ENCODE measurements around the gene SLC17A1. TPM values are rescaled to one million over a fixed set of nuclear protein-coding genes. Genes with fewer than 3 reads are reported as not detected.

Gene SLC17A1
- total RNA-seq, 2 experiments from 2014 or later: not detected

- ChIA-PET POLR2A (no interaction called here), CTCF (no interaction called here)
- no peak for TF ChIP-seq CTCF (IDR thresholded peaks at IDR 0.05)
- DNase-seq (no peak), ATAC-seq (ENCODE audit: poor library complexity) (no peak)
- Histone ChIP-seq H3K9me3 (ENCODE audit: control insufficient read depth in 1 of 2, insufficient read depth in 1 of 2, low read length in 2 of 2) (peaks cover 0 to 16% of the 10 kb centered on the region in 2 experiments), H3K4me1 (ENCODE audit: insufficient read depth, low read length) (no peaks in the 10 kb centered on the region), H3K36me3 (ENCODE audit: insufficient read depth, low read length) (no peaks in the 10 kb centered on the region), H3K4me3 (ENCODE audit: low read length) (no peak overlapping the region), H3K27ac (ENCODE audit: low read depth in 1 of 2, low read length in 2 of 2) (no peak overlapping the region), H3K27me3 (ENCODE audit: control insufficient read depth in 1 of 2, insufficient read depth in 2 of 2, low read length in 2 of 2) (no peaks in the 10 kb centered on the region)
- H3K36me3 Mint-ChIP-seq (ENCODE audit: low read depth): no peaks in the 10 kb centered on the region
- H3K27me3 Mint-ChIP-seq: peaks cover 22% of the 10 kb centered on the region
- no peaks in the 10 kb centered on the region for H3K4me1 Mint-ChIP-seq (ENCODE audit: low read depth)
- no peak overlapping the region for H3K27ac Mint-ChIP-seq
- intact Hi-C loops (cut with DNase I, micrococcal nuclease): no loop called here
- peaks cover 6% of the 10 kb centered on the region for H3K9me3 Mint-ChIP-seq
- no peak overlapping the region for H3K4me3 Mint-ChIP-seq
Measured at GRCh38 chr6:25821341-25821740, 10.5 kb downstream of the SLC17A1 start.

GRCh38 chr6:25816252-25816651 lies 15.6 kb downstream of the SLC17A1 start:
- H3K4me3 Mint-ChIP-seq: no peak overlapping the region
- Histone ChIP-seq H3K36me3 (ENCODE audit: insufficient read depth, low read length) (no peaks in the 10 kb centered on the region), H3K9me3 (ENCODE audit: control insufficient read depth in 1 of 2, insufficient read depth in 1 of 2, low read length in 2 of 2) (peaks cover 0 to 5% of the 10 kb centered on the region in 2 experiments), H3K4me1 (ENCODE audit: insufficient read depth, low read length) (no peaks in the 10 kb centered on the region), H3K27ac (ENCODE audit: low read depth in 1 of 2, low read length in 2 of 2) (no peak overlapping the region), H3K4me3 (ENCODE audit: low read length) (no peak overlapping the region), H3K27me3 (ENCODE audit: control insufficient read depth in 1 of 2, insufficient read depth in 2 of 2, low read length in 2 of 2) (peaks cover 0 to 4% of the 10 kb centered on the region in 2 experiments)
- no peaks in the 10 kb centered on the region for H3K9me3 Mint-ChIP-seq
- intact Hi-C loops (cut with DNase I, micrococcal nuclease): no loop called here
- H3K4me1 Mint-ChIP-seq (ENCODE audit: low read depth): no peaks in the 10 kb centered on the region
- no peak for TF ChIP-seq CTCF (IDR thresholded peaks at IDR 0.05)
- POLR2A ChIA-PET: no interaction called here
- CTCF ChIA-PET: interaction anchor here (1.0 kb wide), 1 partner anchor 9 kb away, joined by 3 read pairs; no protein-coding TSS in a partner anchor
- DNase-seq (no peak), ATAC-seq (ENCODE audit: poor library complexity) (no peak)
- no peak overlapping the region for H3K27ac Mint-ChIP-seq
- H3K27me3 Mint-ChIP-seq: peaks cover 18% of the 10 kb centered on the region
- no peaks in the 10 kb centered on the region for H3K36me3 Mint-ChIP-seq (ENCODE audit: low read depth)

- H3K4me3 Mint-ChIP-seq: no peak overlapping the region
- peaks cover 19% of the 10 kb centered on the region for H3K27me3 Mint-ChIP-seq
- no peaks in the 10 kb centered on the region for H3K4me1 Mint-ChIP-seq (ENCODE audit: low read depth)
- H3K9me3 Mint-ChIP-seq: no peaks in the 10 kb centered on the region
- Histone ChIP-seq H3K9me3 (ENCODE audit: control insufficient read depth in 1 of 2, insufficient read depth in 1 of 2, low read length in 2 of 2) (peaks cover 0 to 5% of the 10 kb centered on the region in 2 experiments), H3K36me3 (ENCODE audit: insufficient read depth, low read length) (no peaks in the 10 kb centered on the region), H3K4me1 (ENCODE audit: insufficient read depth, low read length) (no peaks in the 10 kb centered on the region), H3K27me3 (ENCODE audit: control insufficient read depth in 1 of 2, insufficient read depth in 2 of 2, low read length in 2 of 2) (peaks cover 0 to 4% of the 10 kb centered on the region in 2 experiments), H3K4me3 (ENCODE audit: low read length) (no peak overlapping the region), H3K27ac (ENCODE audit: low read depth in 1 of 2, low read length in 2 of 2) (no peak overlapping the region)
- ChIA-PET POLR2A (no interaction called here), CTCF (no interaction called here)
- DNase-seq: no peak
- TF ChIP-seq CTCF (IDR thresholded peaks at IDR 0.05): no peak
- H3K27ac Mint-ChIP-seq: no peak overlapping the region
- intact Hi-C loops (cut with DNase I, micrococcal nuclease): no loop called here
- no peaks in the 10 kb centered on the region for H3K36me3 Mint-ChIP-seq (ENCODE audit: low read depth)
- ATAC-seq (ENCODE audit: poor library complexity): no peak
Measured at GRCh38 chr6:25815194-25815593, 16.7 kb downstream of the SLC17A1 start.
